Kidney (tissue), 14 donors: Measurements from ENCODE around the gene MRPL33. TPM values are rescaled to one million over a fixed set of nuclear protein-coding genes. Genes with fewer than 3 reads are reported as not detected.

ENCODE experiments used
- DNase-seq, 5 donors: peaks; one replicate each; pipeline ENCODE4 v3.0.0-alpha.2; 2013 to 2020
- FAIRE-seq: peaks from 2 replicates; lab custom pipeline; 2012; peaks lifted over from hg19 to GRCh38; lab: Jason Lieb, UNC
- H3K27ac ChIP-seq, 2 donors: one replicate each; pipeline ENCODE4 v1.7.0; 2013; ENCODE audit warnings: low read depth in 2 of 2, low read length in 2 of 2, inconsistent platforms in 1 of 2
- H3K27me3 ChIP-seq: one replicate; pipeline ENCODE4 v1.7.1; 2013; ENCODE audit warnings: low read length, inconsistent platforms; ENCODE audit not compliant: control insufficient read depth, insufficient read depth
- H3K36me3 ChIP-seq, 3 donors: one replicate each; pipeline versions ENCODE4 v1.7.0 to v1.7.1; 2013; ENCODE audit warnings: low read length in 3 of 3, control low read depth in 1 of 3, inconsistent platforms in 1 of 3; ENCODE audit not compliant: insufficient read depth in 3 of 3, control insufficient read depth in 2 of 3
- H3K4me1 ChIP-seq, 3 donors: one replicate each; pipeline versions ENCODE4 v1.7.0 to v1.7.1; 2013; ENCODE audit warnings: low read length in 3 of 3, inconsistent platforms in 1 of 3, low read depth in 1 of 3; ENCODE audit not compliant: control insufficient read depth in 2 of 3, insufficient read depth in 2 of 3
- H3K4me3 ChIP-seq, 3 donors: one replicate each; pipeline versions ENCODE4 v1.7.0 to v1.8.1; 2013; ENCODE audit warnings: low read length in 3 of 3, control low read depth in 1 of 3, inconsistent platforms in 1 of 3
- H3K9ac ChIP-seq, 3 donors: one replicate each; pipeline versions ENCODE4 v1.7.0 to v1.7.1; 2013; ENCODE audit warnings: low read length in 3 of 3, control low read depth in 1 of 3, inconsistent platforms in 1 of 3
- H3K9me3 ChIP-seq, 3 donors: one replicate each; pipeline versions ENCODE4 v1.7.0 to v1.7.1; 2013; ENCODE audit warnings: low read length in 3 of 3, control low read depth in 1 of 3, inconsistent platforms in 1 of 3; ENCODE audit not compliant: control insufficient read depth in 2 of 3, insufficient read depth in 1 of 3
- CTCF ChIP-seq: IDR thresholded peaks from 3 replicates; pipeline ENCODE4 v1.5.1; 2012; ENCODE audit warnings: mild to moderate bottlenecking, moderate library complexity, borderline replicate concordance; ENCODE audit not compliant: insufficient read depth; ENCODE audit errors: extremely low read depth
- intact Hi-C: fragments of 100-400 bp; cut with DNase I; formaldehyde crosslinking; loops from one replicate; pipeline ENCODE4 v1.11.1; 2022
- polyA plus RNA-seq: library from polyadenylated mRNA; stranded (reverse); fragments of 350-450 nt; fragmentation: Illumina TruSeq; extraction: RNeasy Lipid Tissue Mini Kit (QIAGEN cat#74804); gene quantifications from one replicate; pipeline ENCODE4 v1.2.3, GENCODE V29; 2014; ENCODE audit warnings: low read depth, low replicate concordance; ENCODE audit not compliant: insufficient read depth
- total RNA-seq: library from RNA; stranded (reverse); fragmentation: NEBNext Ultra II Directional; extraction: Animal tissue kit (Norgen Biotek cat#: 25700); gene quantifications from one replicate; pipeline ENCODE4 v1.2.1, GENCODE V29; 2021
- donor health status: control.
- donor health status: control.
- donor health status: control.
- donor health status: control.
- donor health status: control.
- donor health status: DM: yes; HTN: yes; CAD: no.
- donor health status: Normal renal cell carcinoma (clear cell type).

Gene MRPL33
- total and polyA plus RNA-seq, 2 donors from 2014 or later = 107 to 312 TPM

- H3K27me3 ChIP-seq = no peaks in the 10 kb centered on the region
- FAIRE-seq (no peak), DNase-seq (no peak)
- H3K27ac ChIP-seq = peak overlapping the region; percentile 79 to 88
- no peak overlapping the region for H3K4me3 ChIP-seq
- no peaks in the 10 kb centered on the region for H3K36me3 ChIP-seq
- H3K4me1 ChIP-seq = peaks cover 4 to 37% (median 34%) of the 10 kb centered on the region in 3 donors
- intact Hi-C loops = no loop called here
- H3K9me3 ChIP-seq = no peaks in the 10 kb centered on the region
- peak overlapping the region in 1 of 3 donors; percentile 37 for H3K9ac ChIP-seq
- TF ChIP-seq CTCF = no peak
Observed at GRCh38 chr2:27729614-27730013, 41.9 kb upstream of the MRPL33 start.

GRCh38 chr2:27730261-27730662, 41.3 kb upstream of the MRPL33 start:
- H3K36me3 ChIP-seq = no peaks in the 10 kb centered on the region
- no peaks in the 10 kb centered on the region for H3K9me3 ChIP-seq
- peak in 1 of 5 donors; percentile 38 for DNase-seq
- H3K9ac ChIP-seq = peak overlapping the region in 1 of 3 donors; percentile 37
- no peaks in the 10 kb centered on the region for H3K27me3 ChIP-seq
- intact Hi-C loops = no loop called here
- H3K4me3 ChIP-seq = no peak overlapping the region
- peaks cover 4 to 38% (median 32%) of the 10 kb centered on the region in 3 donors for H3K4me1 ChIP-seq
- no peak for FAIRE-seq
- peak overlapping the region; percentile 79 to 88 for H3K27ac ChIP-seq
- no peak for TF ChIP-seq CTCF

- intact Hi-C loops = no loop called here
- TF ChIP-seq CTCF = no peak
- no peaks in the 10 kb centered on the region for H3K36me3 ChIP-seq
- no peak overlapping the region for H3K9ac ChIP-seq
- H3K9me3 ChIP-seq = no peaks in the 10 kb centered on the region
- no peak overlapping the region for H3K4me3 ChIP-seq
- no peaks in the 10 kb centered on the region for H3K27me3 ChIP-seq
- FAIRE-seq = no peak
- no peak for DNase-seq
- peaks cover 4 to 43% (median 37%) of the 10 kb centered on the region in 3 donors for H3K4me1 ChIP-seq
- H3K27ac ChIP-seq = peak overlapping the region; percentile 79 to 88
Observed at GRCh38 chr2:27730980-27731691, 40.4 kb upstream of the MRPL33 start.
